Measurements from ENCODE around the gene DNAJC5.
"Not testable (repeated sequence)": the region's sequence is repeated elsewhere in the genome, so short reads cannot be mapped to it uniquely, and the experiment has no call there.

Gene DNAJC5

GRCh38 chr20:63920226-63920625, 25.3 kb downstream of the DNAJC5 start:
- H3K4me1 ChIP-seq (ENCODE audit: control insufficient read depth in 1 of 2, insufficient read depth in 1 of 2, low read depth in 1 of 2, low read length in 1 of 2), result no peaks in the 10 kb centered on the region

GRCh38 chr20:63923651-63924050, 28.7 kb downstream of the DNAJC5 start:
- H3K4me1 ChIP-seq (ENCODE audit: control insufficient read depth in 1 of 2, insufficient read depth in 1 of 2, low read depth in 1 of 2, low read length in 1 of 2), result no peaks in the 10 kb centered on the region
- peak overlapping the region; percentile 42 for H3K27ac ChIP-seq
- H3K4me3 ChIP-seq (ENCODE audit: low read depth in 1 of 2, low read length in 1 of 2), result no peak overlapping the region
- H3K27me3 ChIP-seq, result no peaks in the 10 kb centered on the region
- H3K9me3 ChIP-seq, result no peaks in the 10 kb centered on the region
- TF ChIP-seq CTCF (IDR thresholded peaks at IDR 0.05), result no peak
- peaks cover 76% of the 10 kb centered on the region for H3K36me3 ChIP-seq

More at GRCh38 chr20:63920226-63920625, 25.3 kb downstream of the DNAJC5 start:
- no peak for TF ChIP-seq CTCF (IDR thresholded peaks at IDR 0.05)
- no peak overlapping the region for H3K27ac ChIP-seq
- H3K4me3 ChIP-seq (ENCODE audit: low read depth in 1 of 2, low read length in 1 of 2), result no peak overlapping the region
- H3K27me3 ChIP-seq, result no peaks in the 10 kb centered on the region
- no peaks in the 10 kb centered on the region for H3K9me3 ChIP-seq
- peaks cover 71% of the 10 kb centered on the region for H3K36me3 ChIP-seq

GRCh38 chr20:63924241-63924640, 29.3 kb downstream of the DNAJC5 start:
- Histone ChIP-seq H3K4me3 (ENCODE audit: low read depth in 1 of 2, low read length in 1 of 2) (no peak overlapping the region), H3K36me3 (peaks cover 76% of the 10 kb centered on the region), H3K27me3 (no peaks in the 10 kb centered on the region), H3K27ac (no peak overlapping the region), H3K9me3 (no peaks in the 10 kb centered on the region), H3K4me1 (ENCODE audit: control insufficient read depth in 1 of 2, insufficient read depth in 1 of 2, low read depth in 1 of 2, low read length in 1 of 2) (no peaks in the 10 kb centered on the region)
- TF ChIP-seq CTCF (IDR thresholded peaks at IDR 0.05), result no peak

GRCh38 chr20:63926298-63926697, 31.4 kb downstream of the DNAJC5 start:
- H3K4me1 ChIP-seq (ENCODE audit: control insufficient read depth in 1 of 2, insufficient read depth in 1 of 2, low read depth in 1 of 2, low read length in 1 of 2), result no peaks in the 10 kb centered on the region
- no peaks in the 10 kb centered on the region for H3K27me3 ChIP-seq
- no peak overlapping the region for H3K4me3 ChIP-seq (ENCODE audit: low read depth in 1 of 2, low read length in 1 of 2)
- H3K36me3 ChIP-seq, result peaks cover 76% of the 10 kb centered on the region
- H3K9me3 ChIP-seq, result no peaks in the 10 kb centered on the region
- H3K27ac ChIP-seq, result peak overlapping the region; percentile 27
- TF ChIP-seq CTCF (IDR thresholded peaks at IDR 0.05), result no peak

- Histone ChIP-seq H3K36me3 (peaks cover 87% of the 10 kb centered on the region), H3K4me1 (ENCODE audit: control insufficient read depth in 1 of 2, insufficient read depth in 1 of 2, low read depth in 1 of 2, low read length in 1 of 2) (no peaks in the 10 kb centered on the region), H3K9me3 (no peaks in the 10 kb centered on the region), H3K4me3 (ENCODE audit: low read depth in 1 of 2, low read length in 1 of 2) (no peak overlapping the region), H3K27me3 (no peaks in the 10 kb centered on the region), H3K27ac (no peak overlapping the region)
- no peak for TF ChIP-seq CTCF (IDR thresholded peaks at IDR 0.05)
Measured at GRCh38 chr20:63929071-63929470, 34.1 kb downstream of the DNAJC5 start.

- not testable (repeated sequence) for H3K4me1 ChIP-seq (ENCODE audit: control insufficient read depth in 1 of 2, insufficient read depth in 1 of 2, low read depth in 1 of 2, low read length in 1 of 2); H3K27ac ChIP-seq; H3K9me3 ChIP-seq; H3K27me3 ChIP-seq; H3K4me3 ChIP-seq (ENCODE audit: low read depth in 1 of 2, low read length in 1 of 2)
- peaks cover 90% of the 10 kb centered on the region for H3K36me3 ChIP-seq
Measured at GRCh38 chr20:63929473-63929883, 34.6 kb downstream of the DNAJC5 start.
